HG03108 (cell line): ENCODE results near the gene FAM47E.
"Not testable (repeated sequence)": the region's sequence is repeated elsewhere in the genome, so short reads cannot be mapped to it uniquely, and the experiment has no call there.

Source experiments
- ATAC-seq: cut with Tn5 transposase; IDR thresholded peaks from one replicate; pipeline ENCODE4 v1.9.1; 2021; ENCODE audit warnings: moderate library complexity; ENCODE audit not compliant: unreplicated experiment

FAM47E gene

GRCh38 chr4:76224171-76224570 lies 27.4 kb upstream of the FAM47E start:
- ATAC-seq, result no peak

GRCh38 chr4:76226418-76226817 lies 25.1 kb upstream of the FAM47E start:
- ATAC-seq, result no peak

- no peak for ATAC-seq
These were observed 18.8 kb upstream of the FAM47E start for GRCh38 chr4:76232681-76233080.

- no peak for ATAC-seq
These were observed 18.4 kb upstream of the FAM47E start for GRCh38 chr4:76233083-76233482.

- no peak for ATAC-seq
These were observed 18.0 kb upstream of the FAM47E start for GRCh38 chr4:76233529-76233928.

- ATAC-seq, result no peak
These were observed 17.4 kb upstream of the FAM47E start for GRCh38 chr4:76233967-76234678.

GRCh38 chr4:76234679-76235044 lies 16.9 kb upstream of the FAM47E start:
- no peak for ATAC-seq

- ATAC-seq, result no peak
These were observed 16.1 kb upstream of the FAM47E start for GRCh38 chr4:76235407-76235806.

- ATAC-seq, result no peak
These were observed 15.6 kb upstream of the FAM47E start for GRCh38 chr4:76235915-76236314.

GRCh38 chr4:76238236-76238635 lies 13.3 kb upstream of the FAM47E start:
- ATAC-seq, result no peak

- ATAC-seq, result no peak
These were observed 12.8 kb upstream of the FAM47E start for GRCh38 chr4:76238701-76239100.

GRCh38 chr4:76240236-76240635 lies 11.3 kb upstream of the FAM47E start:
- no peak for ATAC-seq

- not testable (repeated sequence) for ATAC-seq
These were observed 7.6 kb upstream of the FAM47E start for GRCh38 chr4:76243877-76244276.

GRCh38 chr4:76246025-76246424 lies 5.5 kb upstream of the FAM47E start:
- ATAC-seq, result no peak

GRCh38 chr4:76246852-76247251 lies 4.7 kb upstream of the FAM47E start:
- no peak for ATAC-seq

- ATAC-seq, result no peak
These were observed 559 bp upstream of the FAM47E start for GRCh38 chr4:76250962-76251361.

GRCh38 chr4:76252271-76252653 lies 741 bp downstream of the FAM47E start:
- no peak for ATAC-seq

- ATAC-seq, result no peak
These were observed 2.0 kb downstream of the FAM47E start for GRCh38 chr4:76253511-76253910.

GRCh38 chr4:76256032-76256431 lies 4.5 kb downstream of the FAM47E start:
- no peak for ATAC-seq

- ATAC-seq, result no peak
These were observed 5.4 kb downstream of the FAM47E start for GRCh38 chr4:76256968-76257367.

GRCh38 chr4:76257824-76258223 lies 6.3 kb downstream of the FAM47E start:
- ATAC-seq, result no peak

GRCh38 chr4:76260571-76260970 lies 9.1 kb downstream of the FAM47E start:
- ATAC-seq, result no peak

GRCh38 chr4:76265631-76266218 lies 14.2 kb downstream of the FAM47E start:
- ATAC-seq, result no peak
